HPDE6-E6E7 (cell line): ENCODE data around the gene CIB1.

Experiments used
- DNase-seq: peaks from one replicate; pipeline ENCODE4 v3.0.0; 2011; ENCODE audit warnings: missing footprints; ENCODE audit errors: extremely low spot score

The CIB1 gene

GRCh38 chr15:90240856-90241255 is 7.1 kb upstream of the CIB1 start:
- no peak for DNase-seq

GRCh38 chr15:90239371-90239770 is 5.6 kb upstream of the CIB1 start:
- no peak for DNase-seq

- DNase-seq: peak; percentile 95
Observed at GRCh38 chr15:90234096-90234988, 601 bp upstream of the CIB1 start, which contains the start of gene GDPGP1. TSS of gene GDPGP1 (plus strand) at chr15:90234209. CDS start at chr15:90240909, 6,700 bp downstream.

- DNase-seq: no peak
Observed at GRCh38 chr15:90232941-90233386, 777 bp downstream of the CIB1 start.

- DNase-seq: no peak
Observed at GRCh38 chr15:90232196-90232595, 1.5 kb downstream of the CIB1 start.

- no peak for DNase-seq
Observed at GRCh38 chr15:90231028-90232017, 2.4 kb downstream of the CIB1 start.

GRCh38 chr15:90230610-90231009 is 3.1 kb downstream of the CIB1 start:
- no peak for DNase-seq

- DNase-seq: no peak
Observed at GRCh38 chr15:90230071-90230494, 3.7 kb downstream of the CIB1 start.

- DNase-seq: no peak
Observed at GRCh38 chr15:90228960-90229359, 4.8 kb downstream of the CIB1 start.

- DNase-seq: no peak
Observed at GRCh38 chr15:90227816-90228772, 5.6 kb downstream of the CIB1 start.

- DNase-seq: no peak
Observed at GRCh38 chr15:90227336-90227735, 6.4 kb downstream of the CIB1 start.

GRCh38 chr15:90225504-90226234 is 8.1 kb downstream of the CIB1 start:
- DNase-seq: no peak

GRCh38 chr15:90225047-90225446 is 8.7 kb downstream of the CIB1 start:
- no peak for DNase-seq

- no peak for DNase-seq
Observed at GRCh38 chr15:90223441-90224165, 10.1 kb downstream of the CIB1 start.

GRCh38 chr15:90222547-90222946 is 11.2 kb downstream of the CIB1 start:
- DNase-seq: no peak

GRCh38 chr15:90221246-90221900 is 12.4 kb downstream of the CIB1 start:
- no peak for DNase-seq

- DNase-seq: no peak
Observed at GRCh38 chr15:90219421-90220141, 14.2 kb downstream of the CIB1 start.

GRCh38 chr15:90217671-90218394 is 15.9 kb downstream of the CIB1 start:
- no peak for DNase-seq
